ENCODE results near the gene DCST2. TPM values are rescaled to one million over a fixed set of nuclear protein-coding genes. Genes with fewer than 3 reads are reported as not detected.
A peak's percentile ranks its signal among the peaks of the same experiment; 100 is the strongest.
"Not testable (repeated sequence)": the region's sequence is repeated elsewhere in the genome, so short reads cannot be mapped to it uniquely, and the experiment has no call there.

Gene DCST2
- total RNA-seq, 2 donors from 2014 or later: not detected

DNA sequence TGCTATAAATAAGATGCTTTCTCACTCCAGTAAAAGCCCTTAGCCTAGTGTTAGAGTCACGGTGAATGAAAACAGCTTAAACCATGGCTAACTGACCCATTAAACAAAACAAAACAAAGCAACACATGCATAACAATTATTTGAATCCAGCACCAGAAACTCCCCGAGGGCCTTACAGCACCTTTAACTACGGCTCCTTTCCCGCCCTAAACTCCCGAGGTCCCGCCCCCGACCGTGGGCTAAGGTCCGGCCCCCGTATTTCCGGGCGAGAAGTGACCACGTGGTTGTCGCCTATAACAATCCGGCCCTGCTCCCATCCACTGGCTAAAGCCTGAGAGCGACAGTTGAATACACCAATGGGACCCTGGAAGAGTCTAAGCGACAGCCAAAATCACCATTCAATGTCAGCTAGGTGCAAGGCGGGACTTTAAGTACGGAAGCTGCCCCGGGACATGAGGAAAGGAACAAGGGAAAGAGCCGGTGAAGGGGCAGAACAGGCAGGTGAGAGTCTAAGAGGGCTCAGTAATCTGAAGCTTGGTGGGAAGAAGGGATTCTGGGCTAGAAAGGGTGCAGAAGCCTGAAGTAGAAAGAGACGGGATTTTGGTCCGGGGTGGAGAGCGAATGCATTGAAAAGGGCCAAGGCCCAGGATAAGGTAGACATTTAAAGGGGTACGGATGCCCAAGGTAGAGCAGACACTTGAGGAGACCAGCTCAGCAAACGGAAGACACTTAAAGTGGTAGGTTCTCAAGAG lies 50.5 kb downstream of the DCST2 start, which contains the start of gene FLAD1:
FLAD1 (plus strand) TSS at position 448 of the 752 bp plus-strand sequence. CDS start 351 bp downstream, outside the sequence.
- peak within 1 kb of the TSS; percentile 60 to 71 for H3K4me3 ChIP-seq
- H3K9me3 ChIP-seq: no peaks in the 10 kb centered on the region
- peak within 1 kb of the TSS; percentile 62 to 65 for H3K27ac ChIP-seq
- H3K4me1 ChIP-seq: peaks cover 0 to 17% of the 10 kb centered on the region in 2 donors
- peaks cover 4% of the 10 kb centered on the region for H3K36me3 ChIP-seq
- DNase-seq (ENCODE audit: low spot score): peak; percentile 99
- TF ChIP-seq, protein P1, sequence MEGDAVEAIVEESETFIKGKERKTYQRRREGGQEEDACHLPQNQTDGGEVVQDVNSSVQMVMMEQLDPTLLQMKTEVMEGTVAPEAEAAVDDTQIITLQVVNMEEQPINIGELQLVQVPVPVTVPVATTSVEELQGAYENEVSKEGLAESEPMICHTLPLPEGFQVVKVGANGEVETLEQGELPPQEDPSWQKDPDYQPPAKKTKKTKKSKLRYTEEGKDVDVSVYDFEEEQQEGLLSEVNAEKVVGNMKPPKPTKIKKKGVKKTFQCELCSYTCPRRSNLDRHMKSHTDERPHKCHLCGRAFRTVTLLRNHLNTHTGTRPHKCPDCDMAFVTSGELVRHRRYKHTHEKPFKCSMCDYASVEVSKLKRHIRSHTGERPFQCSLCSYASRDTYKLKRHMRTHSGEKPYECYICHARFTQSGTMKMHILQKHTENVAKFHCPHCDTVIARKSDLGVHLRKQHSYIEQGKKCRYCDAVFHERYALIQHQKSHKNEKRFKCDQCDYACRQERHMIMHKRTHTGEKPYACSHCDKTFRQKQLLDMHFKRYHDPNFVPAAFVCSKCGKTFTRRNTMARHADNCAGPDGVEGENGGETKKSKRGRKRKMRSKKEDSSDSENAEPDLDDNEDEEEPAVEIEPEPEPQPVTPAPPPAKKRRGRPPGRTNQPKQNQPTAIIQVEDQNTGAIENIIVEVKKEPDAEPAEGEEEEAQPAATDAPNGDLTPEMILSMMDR (IDR thresholded peaks at IDR 0.05): peak in 1 of 2 donors; percentile 14
- no peaks in the 10 kb centered on the region for H3K27me3 ChIP-seq

DNA sequence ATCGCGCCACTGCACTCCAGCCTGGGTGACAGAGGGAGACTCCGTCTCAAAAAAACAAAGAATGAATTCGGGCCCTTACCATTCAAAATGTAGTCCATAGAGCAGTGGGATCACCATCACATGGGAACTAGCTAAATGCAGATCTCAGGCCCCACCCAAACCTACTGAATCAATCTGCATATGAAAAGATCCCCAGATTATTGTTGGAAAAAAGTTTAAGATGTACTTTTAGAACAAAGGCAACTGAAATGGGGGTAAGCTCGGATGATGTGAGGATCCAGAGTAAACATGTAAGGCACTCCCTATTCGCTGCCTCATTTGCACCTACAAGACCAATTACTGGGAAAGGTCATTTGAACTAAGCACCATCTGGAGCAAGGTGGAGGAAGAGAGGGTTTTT lies 51.2 kb downstream of the DCST2 start:
- Histone ChIP-seq H3K9me3 (no peaks in the 10 kb centered on the region), H3K4me3 (peak overlapping the region; percentile 32 to 71), H3K36me3 (no peaks in the 10 kb centered on the region), H3K4me1 (peaks cover 0 to 17% of the 10 kb centered on the region in 2 donors), H3K27me3 (no peaks in the 10 kb centered on the region), H3K27ac (peak overlapping the region in 1 of 2 donors; percentile 31)
- DNase-seq (ENCODE audit: low spot score): no peak
- TF ChIP-seq, protein P1 (IDR thresholded peaks at IDR 0.05): no peak

DNA sequence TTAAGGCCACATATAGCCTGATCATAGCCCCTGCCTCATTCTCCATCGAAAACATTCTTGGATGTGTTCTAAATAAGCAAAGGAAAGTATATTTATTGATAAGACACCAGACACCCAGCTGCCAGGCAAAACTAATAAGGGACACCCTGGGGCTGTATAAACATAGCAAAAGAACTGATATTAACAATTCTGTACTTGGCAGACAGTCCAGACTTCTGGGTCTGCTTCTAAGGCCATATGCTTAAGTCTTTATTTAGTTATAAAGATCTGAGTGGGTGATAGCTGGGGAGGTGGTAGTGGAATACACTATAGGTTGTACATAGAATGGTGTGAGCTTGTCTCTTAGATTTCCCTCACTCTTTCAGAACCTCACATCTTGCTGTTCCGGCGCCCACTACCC lies 55.2 kb downstream of the DCST2 start:
- H3K9me3 ChIP-seq: no peaks in the 10 kb centered on the region
- H3K4me1 ChIP-seq: peaks cover 0 to 23% of the 10 kb centered on the region in 2 donors
- H3K4me3 ChIP-seq: no peak overlapping the region
- DNase-seq (ENCODE audit: low spot score): no peak
- H3K27ac ChIP-seq: no peak overlapping the region
- H3K27me3 ChIP-seq: no peaks in the 10 kb centered on the region
- TF ChIP-seq, protein P1 (IDR thresholded peaks at IDR 0.05): no peak
- no peaks in the 10 kb centered on the region for H3K36me3 ChIP-seq

DNA sequence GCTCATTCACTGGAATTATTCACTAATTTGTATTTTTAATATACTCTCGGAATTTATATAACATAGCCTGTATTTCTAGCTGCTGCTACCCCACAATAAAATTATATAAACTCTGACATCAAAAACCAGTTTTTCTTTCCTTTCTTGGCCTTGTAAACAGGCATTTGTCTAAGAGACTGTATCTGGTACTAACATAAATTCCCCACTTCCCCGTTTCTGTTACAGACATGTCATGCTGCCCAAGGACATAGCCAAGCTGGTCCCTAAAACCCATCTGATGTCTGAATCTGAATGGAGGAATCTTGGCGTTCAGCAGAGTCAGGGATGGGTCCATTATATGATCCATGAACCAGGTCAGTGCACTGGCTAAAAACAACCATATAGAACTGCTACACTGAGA lies 55.8 kb downstream of the DCST2 start:
- H3K4me1 ChIP-seq: peaks cover 0 to 28% of the 10 kb centered on the region in 2 donors
- H3K27ac ChIP-seq; H3K9me3 ChIP-seq; H3K27me3 ChIP-seq; H3K36me3 ChIP-seq; H3K4me3 ChIP-seq; DNase-seq (ENCODE audit: low spot score): not testable (repeated sequence)

DNA sequence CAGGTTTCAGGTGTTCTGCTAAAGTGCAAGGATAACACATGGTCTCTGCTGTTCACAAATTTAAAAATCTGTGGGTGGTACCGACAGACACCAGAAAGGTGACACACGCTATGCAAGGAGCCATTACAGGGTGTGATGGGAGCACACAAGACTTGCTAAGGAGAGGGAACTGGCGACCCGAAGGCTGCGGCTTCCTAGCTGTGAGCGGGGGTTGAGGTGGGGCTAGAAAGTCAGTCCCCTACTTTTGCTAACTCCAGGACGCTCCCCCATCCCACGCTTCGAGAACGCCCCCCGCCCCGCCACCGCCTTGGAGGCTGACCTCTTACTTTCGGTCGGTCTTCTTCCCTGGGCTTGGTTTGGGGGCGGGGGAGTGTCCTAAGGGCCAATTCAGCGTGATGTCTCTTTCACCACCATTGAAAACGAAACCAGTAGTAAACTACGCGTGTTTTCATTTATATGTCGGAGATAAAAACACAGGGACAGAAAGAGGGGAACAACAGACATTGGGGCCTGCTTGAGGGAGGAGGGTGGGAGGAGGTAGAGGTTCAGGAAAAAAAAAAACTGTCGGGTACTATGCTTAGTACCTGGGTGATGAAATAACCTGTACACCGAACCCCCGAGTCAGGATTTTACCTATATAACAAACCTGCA lies 58.0 kb downstream of the DCST2 start:
- DNase-seq (ENCODE audit: low spot score): no peak
- Histone ChIP-seq H3K36me3 (no peaks in the 10 kb centered on the region), H3K4me1 (peaks cover 0 to 44% of the 10 kb centered on the region in 2 donors), H3K27ac (peak overlapping the region; percentile 99), H3K27me3 (no peaks in the 10 kb centered on the region), H3K9me3 (no peaks in the 10 kb centered on the region), H3K4me3 (peak overlapping the region; percentile 51 to 74)
- TF ChIP-seq, protein P1 (IDR thresholded peaks at IDR 0.05): no peak

DNA sequence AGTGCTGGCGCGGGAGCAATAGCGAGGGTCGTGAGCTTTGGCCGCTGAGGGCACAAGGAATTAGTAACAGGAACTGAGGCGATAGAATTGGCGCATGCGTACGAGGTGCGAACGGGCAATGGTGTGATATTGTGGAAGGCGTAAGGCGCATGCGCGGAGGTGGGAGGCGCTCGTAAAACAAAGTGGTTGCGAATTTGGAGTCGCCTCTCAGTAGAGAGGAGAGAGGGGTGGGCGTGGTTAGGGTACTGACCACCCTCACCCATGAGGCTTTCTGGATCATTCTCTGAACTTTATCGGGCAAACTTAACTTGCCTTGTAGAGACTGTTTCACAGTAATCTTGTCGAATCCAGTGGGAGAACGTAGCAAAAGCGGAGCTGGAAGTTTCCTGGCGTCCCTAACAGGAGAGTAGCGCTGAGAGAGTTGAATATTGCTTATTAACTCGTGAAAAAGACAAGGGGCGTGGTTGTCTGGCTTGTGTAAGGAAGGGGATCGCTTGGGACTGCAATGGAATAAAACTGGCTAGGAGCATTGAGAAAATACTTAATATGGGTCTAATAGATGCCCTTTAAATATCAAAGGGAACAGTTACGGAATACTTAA lies 58.7 kb downstream of the DCST2 start:
- Histone ChIP-seq H3K36me3 (no peaks in the 10 kb centered on the region), H3K27me3 (no peaks in the 10 kb centered on the region), H3K9me3 (no peaks in the 10 kb centered on the region), H3K27ac (peak overlapping the region; percentile 99), H3K4me1 (peaks cover 0 to 50% of the 10 kb centered on the region in 2 donors), H3K4me3 (peak overlapping the region; percentile 51 to 74)
- TF ChIP-seq, protein P1 (IDR thresholded peaks at IDR 0.05): no peak
- DNase-seq (ENCODE audit: low spot score): peak; percentile 95

Data from right atrium auricular region (tissue), 2 donors.